ENCODE data around the gene CNOT6L. TPM values are rescaled to one million over a fixed set of nuclear protein-coding genes. Genes with fewer than 3 reads are reported as not detected.
A peak's percentile ranks its signal among the peaks of the same experiment; 100 is the strongest.

CNOT6L gene
- total and polyA plus RNA-seq, 2 of the 13 experiments (the other 11 are each of a cell fraction or from before 2014, with no cell fraction given), result 7.9 to 13.5 TPM

DNA sequence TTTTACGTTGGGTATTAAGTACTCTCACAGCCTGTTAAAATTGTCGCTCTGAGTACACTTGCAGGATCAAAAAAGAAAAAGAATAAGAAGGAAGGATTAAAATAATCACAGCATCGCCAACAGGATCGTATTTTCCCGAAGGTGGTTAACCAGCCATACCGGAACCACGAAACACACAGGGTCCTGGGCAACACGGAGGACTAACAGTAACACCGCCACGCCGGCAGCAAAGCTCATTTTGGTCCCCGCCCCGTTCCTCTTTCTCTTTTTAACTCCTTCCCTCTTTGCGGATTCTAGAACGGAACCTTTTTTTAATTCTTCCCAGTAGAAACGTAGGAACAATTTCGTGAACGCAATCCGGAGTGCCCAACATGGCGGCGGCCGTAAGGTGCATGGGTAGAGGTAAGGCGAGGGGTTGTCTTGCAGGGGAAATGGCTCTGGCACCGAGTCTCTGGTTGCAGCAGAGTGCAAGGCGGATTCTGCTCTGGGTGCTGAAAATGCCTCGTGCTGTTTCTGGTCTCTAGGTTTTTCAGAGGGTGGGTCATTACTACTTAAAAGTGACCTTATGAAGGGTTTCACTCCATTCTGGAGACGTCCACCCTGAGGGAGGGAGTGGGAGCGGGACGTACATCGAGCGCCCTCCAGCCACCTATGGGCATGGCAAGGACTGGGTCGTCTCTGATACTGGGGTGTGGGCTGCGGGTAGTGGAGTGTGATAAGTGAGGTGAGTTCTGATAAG, 43.5 kb upstream of the CNOT6L start, which contains the start of gene MRPL1 (continued):
- peak; percentile 61; the same call in 1 of the 2 replicates for TF ChIP-seq SMAD1 (CRISPR knock-in tag; IDR thresholded peaks at IDR 0.05; ENCODE audit: borderline replicate concordance, low read depth)
- TF ChIP-seq CREB1 (IDR thresholded peaks at IDR 0.05), result 0 out of 2 replicates have a peak, but pooled peaks have one; percentile 36
- TF ChIP-seq CREB1 (CRISPR knock-in tag; IDR thresholded peaks at IDR 0.05), result peak; percentile 87
- peak; percentile 66; the same call in 1 of the 2 replicates for TF ChIP-seq NCOR1 (IDR thresholded peaks at IDR 0.05; ENCODE audit: borderline replicate concordance, low read length)
- TF ChIP-seq, protein P1, sequence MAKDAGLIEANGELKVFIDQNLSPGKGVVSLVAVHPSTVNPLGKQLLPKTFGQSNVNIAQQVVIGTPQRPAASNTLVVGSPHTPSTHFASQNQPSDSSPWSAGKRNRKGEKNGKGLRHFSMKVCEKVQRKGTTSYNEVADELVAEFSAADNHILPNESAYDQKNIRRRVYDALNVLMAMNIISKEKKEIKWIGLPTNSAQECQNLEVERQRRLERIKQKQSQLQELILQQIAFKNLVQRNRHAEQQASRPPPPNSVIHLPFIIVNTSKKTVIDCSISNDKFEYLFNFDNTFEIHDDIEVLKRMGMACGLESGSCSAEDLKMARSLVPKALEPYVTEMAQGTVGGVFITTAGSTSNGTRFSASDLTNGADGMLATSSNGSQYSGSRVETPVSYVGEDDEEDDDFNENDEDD (CRISPR knock-in tag; IDR thresholded peaks at IDR 0.05; ENCODE audit: borderline replicate concordance), result peak; percentile 62; the same call in 1 of the 2 replicates
- TF ChIP-seq, protein P2, sequence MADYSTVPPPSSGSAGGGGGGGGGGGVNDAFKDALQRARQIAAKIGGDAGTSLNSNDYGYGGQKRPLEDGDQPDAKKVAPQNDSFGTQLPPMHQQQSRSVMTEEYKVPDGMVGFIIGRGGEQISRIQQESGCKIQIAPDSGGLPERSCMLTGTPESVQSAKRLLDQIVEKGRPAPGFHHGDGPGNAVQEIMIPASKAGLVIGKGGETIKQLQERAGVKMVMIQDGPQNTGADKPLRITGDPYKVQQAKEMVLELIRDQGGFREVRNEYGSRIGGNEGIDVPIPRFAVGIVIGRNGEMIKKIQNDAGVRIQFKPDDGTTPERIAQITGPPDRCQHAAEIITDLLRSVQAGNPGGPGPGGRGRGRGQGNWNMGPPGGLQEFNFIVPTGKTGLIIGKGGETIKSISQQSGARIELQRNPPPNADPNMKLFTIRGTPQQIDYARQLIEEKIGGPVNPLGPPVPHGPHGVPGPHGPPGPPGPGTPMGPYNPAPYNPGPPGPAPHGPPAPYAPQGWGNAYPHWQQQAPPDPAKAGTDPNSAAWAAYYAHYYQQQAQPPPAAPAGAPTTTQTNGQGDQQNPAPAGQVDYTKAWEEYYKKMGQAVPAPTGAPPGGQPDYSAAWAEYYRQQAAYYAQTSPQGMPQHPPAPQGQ (CRISPR knock-in tag; IDR thresholded peaks at IDR 0.05; ENCODE audit: borderline replicate concordance), result peak; percentile 42; the same call in 1 of the 2 replicates
- no peak for TF ChIP-seq TCF7L2 (IDR thresholded peaks at IDR 0.05; ENCODE audit: low read depth, low read length)
- TF ChIP-seq, protein P3, sequence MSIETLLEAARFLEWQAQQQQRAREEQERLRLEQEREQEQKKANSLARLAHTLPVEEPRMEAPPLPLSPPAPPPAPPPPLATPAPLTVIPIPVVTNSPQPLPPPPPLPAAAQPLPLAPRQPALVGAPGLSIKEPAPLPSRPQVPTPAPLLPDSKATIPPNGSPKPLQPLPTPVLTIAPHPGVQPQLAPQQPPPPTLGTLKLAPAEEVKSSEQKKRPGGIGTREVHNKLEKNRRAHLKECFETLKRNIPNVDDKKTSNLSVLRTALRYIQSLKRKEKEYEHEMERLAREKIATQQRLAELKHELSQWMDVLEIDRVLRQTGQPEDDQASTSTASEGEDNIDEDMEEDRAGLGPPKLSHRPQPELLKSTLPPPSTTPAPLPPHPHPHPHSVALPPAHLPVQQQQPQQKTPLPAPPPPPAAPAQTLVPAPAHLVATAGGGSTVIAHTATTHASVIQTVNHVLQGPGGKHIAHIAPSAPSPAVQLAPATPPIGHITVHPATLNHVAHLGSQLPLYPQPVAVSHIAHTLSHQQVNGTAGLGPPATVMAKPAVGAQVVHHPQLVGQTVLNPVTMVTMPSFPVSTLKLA (IDR thresholded peaks at IDR 0.05), result no peak
- peak; percentile 79 for TF ChIP-seq ZNF619 (CRISPR knock-in tag; IDR thresholded peaks at IDR 0.05)
- TF ChIP-seq, protein P4, sequence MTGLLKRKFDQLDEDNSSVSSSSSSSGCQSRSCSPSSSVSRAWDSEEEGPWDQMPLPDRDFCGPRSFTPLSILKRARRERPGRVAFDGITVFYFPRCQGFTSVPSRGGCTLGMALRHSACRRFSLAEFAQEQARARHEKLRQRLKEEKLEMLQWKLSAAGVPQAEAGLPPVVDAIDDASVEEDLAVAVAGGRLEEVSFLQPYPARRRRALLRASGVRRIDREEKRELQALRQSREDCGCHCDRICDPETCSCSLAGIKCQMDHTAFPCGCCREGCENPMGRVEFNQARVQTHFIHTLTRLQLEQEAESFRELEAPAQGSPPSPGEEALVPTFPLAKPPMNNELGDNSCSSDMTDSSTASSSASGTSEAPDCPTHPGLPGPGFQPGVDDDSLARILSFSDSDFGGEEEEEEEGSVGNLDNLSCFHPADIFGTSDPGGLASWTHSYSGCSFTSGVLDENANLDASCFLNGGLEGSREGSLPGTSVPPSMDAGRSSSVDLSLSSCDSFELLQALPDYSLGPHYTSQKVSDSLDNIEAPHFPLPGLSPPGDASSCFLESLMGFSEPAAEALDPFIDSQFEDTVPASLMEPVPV (CRISPR knock-in tag; IDR thresholded peaks at IDR 0.05), result peak; percentile 49; the same call in 1 of the 2 replicates
- no peak; the same call in 1 of the 2 replicates for TF ChIP-seq NFYC (CRISPR knock-in tag; IDR thresholded peaks at IDR 0.05)
- TF ChIP-seq, protein P5, sequence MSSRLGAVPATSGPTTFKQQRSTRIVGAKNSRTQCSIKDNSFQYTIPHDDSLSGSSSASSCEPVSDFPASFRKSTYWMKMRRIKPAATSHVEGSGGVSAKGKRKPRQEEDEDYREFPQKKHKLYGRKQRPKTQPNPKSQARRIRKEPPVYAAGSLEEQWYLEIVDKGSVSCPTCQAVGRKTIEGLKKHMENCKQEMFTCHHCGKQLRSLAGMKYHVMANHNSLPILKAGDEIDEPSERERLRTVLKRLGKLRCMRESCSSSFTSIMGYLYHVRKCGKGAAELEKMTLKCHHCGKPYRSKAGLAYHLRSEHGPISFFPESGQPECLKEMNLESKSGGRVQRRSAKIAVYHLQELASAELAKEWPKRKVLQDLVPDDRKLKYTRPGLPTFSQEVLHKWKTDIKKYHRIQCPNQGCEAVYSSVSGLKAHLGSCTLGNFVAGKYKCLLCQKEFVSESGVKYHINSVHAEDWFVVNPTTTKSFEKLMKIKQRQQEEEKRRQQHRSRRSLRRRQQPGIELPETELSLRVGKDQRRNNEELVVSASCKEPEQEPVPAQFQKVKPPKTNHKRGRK (CRISPR knock-in tag; IDR thresholded peaks at IDR 0.05), result no peak
- no peak for TF ChIP-seq JARID2 (CRISPR knock-in tag; IDR thresholded peaks at IDR 0.05; ENCODE audit: insufficient replicate concordance)
- peak; percentile 59 for TF ChIP-seq ARNTL (CRISPR knock-in tag; IDR thresholded peaks at IDR 0.05)
- TF ChIP-seq RBM39 (IDR thresholded peaks at IDR 0.05; ENCODE audit: low read depth, low read length, poor library complexity, severe bottlenecking), result peak; percentile 62
- peak; percentile 80 for TF ChIP-seq CREM (IDR thresholded peaks at IDR 0.05)
- TF ChIP-seq CREM (CRISPR knock-in tag; IDR thresholded peaks at IDR 0.05), result no peak
- TF ChIP-seq, protein P6, sequence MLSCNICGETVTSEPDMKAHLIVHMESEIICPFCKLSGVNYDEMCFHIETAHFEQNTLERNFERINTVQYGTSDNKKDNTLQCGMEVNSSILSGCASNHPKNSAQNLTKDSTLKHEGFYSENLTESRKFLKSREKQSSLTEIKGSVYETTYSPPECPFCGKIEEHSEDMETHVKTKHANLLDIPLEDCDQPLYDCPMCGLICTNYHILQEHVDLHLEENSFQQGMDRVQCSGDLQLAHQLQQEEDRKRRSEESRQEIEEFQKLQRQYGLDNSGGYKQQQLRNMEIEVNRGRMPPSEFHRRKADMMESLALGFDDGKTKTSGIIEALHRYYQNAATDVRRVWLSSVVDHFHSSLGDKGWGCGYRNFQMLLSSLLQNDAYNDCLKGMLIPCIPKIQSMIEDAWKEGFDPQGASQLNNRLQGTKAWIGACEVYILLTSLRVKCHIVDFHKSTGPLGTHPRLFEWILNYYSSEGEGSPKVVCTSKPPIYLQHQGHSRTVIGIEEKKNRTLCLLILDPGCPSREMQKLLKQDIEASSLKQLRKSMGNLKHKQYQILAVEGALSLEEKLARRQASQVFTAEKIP (CRISPR knock-in tag; IDR thresholded peaks at IDR 0.05; ENCODE audit: borderline replicate concordance), result no peak
- TF ChIP-seq MBD4 (IDR thresholded peaks at IDR 0.05; ENCODE audit: borderline replicate concordance, low read length), result peak; percentile 77; the same call in 1 of the 2 replicates
